Neural crest cell (in vitro differentiated cells): Measurements from ENCODE around the gene GPR158. TPM values are rescaled to one million over a fixed set of nuclear protein-coding genes. Genes with fewer than 3 reads are reported as not detected.

Experiments
- DNase-seq: peaks from one replicate; pipeline ENCODE4 v3.0.0; 2021; ENCODE audit warnings: low read depth, mixed read lengths, low spot score
- H3K27ac Mint-ChIP-seq: one replicate; pipeline ENCODE4 v1.8.0; 2021; ENCODE audit warnings: mild to moderate bottlenecking, mixed read lengths; ENCODE audit not compliant: unreplicated experiment
- H3K27me3 Mint-ChIP-seq: 2 replicates; pipeline ENCODE4 v1.8.0; 2021; ENCODE audit warnings: low read depth, mild to moderate bottlenecking, mixed read lengths
- H3K36me3 Mint-ChIP-seq: 2 replicates; pipeline ENCODE4 v1.8.0; 2021; ENCODE audit warnings: low read depth, mild to moderate bottlenecking, mixed read lengths
- H3K4me1 Mint-ChIP-seq: 2 replicates; pipeline ENCODE4 v1.8.0; 2021; ENCODE audit warnings: mixed read lengths
- H3K4me3 Mint-ChIP-seq: one replicate; pipeline ENCODE4 v1.8.0; 2021; ENCODE audit warnings: mild to moderate bottlenecking, mixed read lengths
- H3K9me3 Mint-ChIP-seq: 2 replicates; pipeline ENCODE4 v1.8.0; 2021; ENCODE audit warnings: mixed read lengths
- total RNA-seq: library from RNA; stranded (reverse); gene quantifications from 2 replicates; pipeline ENCODE4 v1.2.1, GENCODE V29; 2021
- TF ChIP-seq, protein P1 (sequence below): fragments of 200-600 bp; sonication (generic); conservative IDR thresholded peaks from 2 replicates; pipeline ENCODE4 v1.5.0; 2021; ENCODE audit warnings: antibody characterized with exemption, mild to moderate bottlenecking

Gene GPR158
- total RNA-seq, 1 donor from 2014 or later, result 0.26 TPM

DNA sequence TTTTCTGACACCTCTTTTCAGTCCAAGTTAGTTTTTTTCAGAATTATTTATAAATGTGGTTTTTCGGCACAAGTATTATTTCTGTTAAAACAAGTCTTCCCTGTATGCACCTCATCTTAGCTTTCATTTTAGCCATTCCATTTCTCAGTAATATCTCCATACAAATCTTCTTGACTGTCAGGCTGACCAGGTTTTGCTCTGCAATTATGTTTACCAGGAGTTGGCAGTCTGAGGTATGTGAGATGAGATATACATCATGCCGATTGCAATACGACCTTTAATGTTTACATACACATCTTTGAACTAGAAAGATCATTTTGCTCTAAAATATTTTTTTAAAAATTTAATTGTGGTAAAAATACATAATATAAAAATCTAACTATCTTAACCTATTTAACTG lies 209.8 kb downstream of the GPR158 start:
- DNase-seq, result no peak
- no peak overlapping the region for H3K4me3 Mint-ChIP-seq
- TF ChIP-seq, protein P1, sequence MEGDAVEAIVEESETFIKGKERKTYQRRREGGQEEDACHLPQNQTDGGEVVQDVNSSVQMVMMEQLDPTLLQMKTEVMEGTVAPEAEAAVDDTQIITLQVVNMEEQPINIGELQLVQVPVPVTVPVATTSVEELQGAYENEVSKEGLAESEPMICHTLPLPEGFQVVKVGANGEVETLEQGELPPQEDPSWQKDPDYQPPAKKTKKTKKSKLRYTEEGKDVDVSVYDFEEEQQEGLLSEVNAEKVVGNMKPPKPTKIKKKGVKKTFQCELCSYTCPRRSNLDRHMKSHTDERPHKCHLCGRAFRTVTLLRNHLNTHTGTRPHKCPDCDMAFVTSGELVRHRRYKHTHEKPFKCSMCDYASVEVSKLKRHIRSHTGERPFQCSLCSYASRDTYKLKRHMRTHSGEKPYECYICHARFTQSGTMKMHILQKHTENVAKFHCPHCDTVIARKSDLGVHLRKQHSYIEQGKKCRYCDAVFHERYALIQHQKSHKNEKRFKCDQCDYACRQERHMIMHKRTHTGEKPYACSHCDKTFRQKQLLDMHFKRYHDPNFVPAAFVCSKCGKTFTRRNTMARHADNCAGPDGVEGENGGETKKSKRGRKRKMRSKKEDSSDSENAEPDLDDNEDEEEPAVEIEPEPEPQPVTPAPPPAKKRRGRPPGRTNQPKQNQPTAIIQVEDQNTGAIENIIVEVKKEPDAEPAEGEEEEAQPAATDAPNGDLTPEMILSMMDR, result no peak
- no peak overlapping the region for H3K27ac Mint-ChIP-seq
- peaks cover 3% of the 10 kb centered on the region for H3K9me3 Mint-ChIP-seq
- peaks cover 4% of the 10 kb centered on the region for H3K36me3 Mint-ChIP-seq
- H3K4me1 Mint-ChIP-seq, result no peaks in the 10 kb centered on the region
- H3K27me3 Mint-ChIP-seq, result no peaks in the 10 kb centered on the region

DNA sequence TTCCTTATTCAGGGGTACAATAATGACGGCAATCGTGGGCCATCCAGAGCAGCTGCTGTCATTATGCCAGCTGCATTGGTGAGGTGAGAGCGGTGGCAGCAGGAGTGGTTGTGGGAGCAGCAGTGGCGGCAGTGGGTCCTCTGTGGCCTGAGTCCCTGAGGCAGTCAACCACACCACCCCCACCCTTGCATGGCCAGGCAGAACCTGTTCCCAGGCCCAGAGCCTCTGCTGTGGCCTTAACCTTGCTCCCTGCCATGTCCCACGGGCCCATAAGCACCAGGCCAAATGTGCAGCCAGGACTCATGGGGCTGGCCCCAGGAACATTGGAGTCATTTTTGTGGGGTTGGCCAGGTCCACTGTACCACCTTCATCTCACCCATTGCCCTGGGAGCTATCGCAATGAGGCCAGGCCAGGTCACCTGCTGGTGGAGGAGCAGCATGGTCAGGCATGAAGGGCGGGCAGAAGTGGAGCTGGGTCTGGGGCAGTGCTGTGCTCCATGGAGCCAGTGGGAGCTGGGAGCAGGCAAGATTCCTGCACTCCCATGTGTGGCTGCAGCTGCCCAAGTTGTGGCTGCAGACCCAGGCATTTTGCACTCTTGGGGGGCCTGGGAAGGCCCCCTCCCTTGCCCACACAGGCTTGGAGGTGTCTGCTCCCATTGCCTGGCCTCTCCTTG lies 213.5 kb downstream of the GPR158 start:
- H3K27me3 Mint-ChIP-seq, result no peaks in the 10 kb centered on the region
- H3K4me1 Mint-ChIP-seq, result no peaks in the 10 kb centered on the region
- no peak overlapping the region for H3K27ac Mint-ChIP-seq
- DNase-seq, result no peak
- peaks cover 12% of the 10 kb centered on the region for H3K9me3 Mint-ChIP-seq
- no peak overlapping the region for H3K4me3 Mint-ChIP-seq
- peaks cover 4% of the 10 kb centered on the region for H3K36me3 Mint-ChIP-seq
- TF ChIP-seq, protein P1, result no peak

DNA sequence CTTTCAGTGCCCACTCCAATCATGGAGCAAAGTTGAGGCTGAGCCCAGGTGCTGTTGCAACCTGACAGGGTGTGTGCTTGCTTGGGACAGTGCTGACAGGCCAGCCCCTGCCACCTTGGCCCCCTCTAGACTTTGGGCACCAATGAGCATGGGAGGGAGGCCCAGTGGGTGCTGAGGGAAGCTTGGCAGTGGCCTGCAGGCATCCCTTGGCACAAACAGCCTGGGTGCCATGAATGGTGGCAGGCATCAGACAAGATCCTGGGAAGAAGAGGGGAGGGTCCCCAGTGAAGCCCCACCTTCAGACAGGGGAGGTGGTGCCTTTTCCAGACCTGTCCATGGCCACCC lies 214.0 kb downstream of the GPR158 start:
- no peak overlapping the region for H3K4me3 Mint-ChIP-seq
- H3K27ac Mint-ChIP-seq, result no peak overlapping the region
- TF ChIP-seq, protein P1, result no peak
- peaks cover 12% of the 10 kb centered on the region for H3K9me3 Mint-ChIP-seq
- H3K4me1 Mint-ChIP-seq, result no peaks in the 10 kb centered on the region
- no peaks in the 10 kb centered on the region for H3K27me3 Mint-ChIP-seq
- peaks cover 4% of the 10 kb centered on the region for H3K36me3 Mint-ChIP-seq
- DNase-seq, result no peak

DNA sequence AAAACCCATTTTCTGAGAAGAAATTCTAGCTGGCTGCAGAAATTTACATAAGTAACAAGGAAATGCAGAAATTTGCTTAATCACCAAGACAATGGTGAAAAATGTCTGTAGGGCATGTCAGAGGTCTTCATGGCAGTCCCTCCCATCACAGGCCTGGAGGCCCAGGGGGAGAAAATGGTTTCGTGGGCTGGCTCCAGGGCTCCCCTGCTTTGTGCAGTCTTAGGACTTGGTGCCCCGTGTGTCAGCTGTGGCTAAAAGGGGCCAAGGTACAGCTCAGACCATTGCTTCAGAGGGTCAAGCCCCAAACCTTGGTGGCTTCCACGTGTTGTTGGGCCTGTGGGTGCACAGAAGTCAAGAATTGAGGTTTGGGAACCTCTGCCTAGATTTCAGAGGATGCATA lies 215.9 kb downstream of the GPR158 start:
- Mint-ChIP-seq H3K27ac (no peak overlapping the region), H3K4me3 (no peak overlapping the region), H3K9me3 (peaks cover 12% of the 10 kb centered on the region), H3K4me1 (no peaks in the 10 kb centered on the region), H3K27me3 (no peaks in the 10 kb centered on the region), H3K36me3 (peaks cover 4% of the 10 kb centered on the region)
- TF ChIP-seq, protein P1, result no peak
- no peak for DNase-seq

DNA sequence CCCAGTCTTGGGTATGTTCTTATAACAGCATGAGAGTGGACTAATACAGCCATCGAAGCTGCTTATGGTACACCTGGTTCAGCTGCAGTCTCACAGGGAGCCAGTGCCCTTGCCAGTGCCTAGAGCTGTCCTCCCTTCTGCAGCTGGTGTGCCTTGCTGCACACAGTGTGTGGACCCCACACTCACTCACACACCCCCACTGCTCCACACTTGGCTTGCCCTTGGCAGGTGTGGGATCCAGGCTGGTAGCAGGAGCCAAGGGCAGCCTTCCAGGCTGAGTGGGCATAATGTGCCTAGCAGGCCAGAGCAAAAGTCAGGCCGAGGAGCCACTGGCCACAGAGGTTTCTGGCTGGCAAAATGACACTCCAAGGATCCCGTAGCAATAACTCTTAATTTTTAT lies 217.3 kb downstream of the GPR158 start:
- DNase-seq, result no peak
- Mint-ChIP-seq H3K9me3 (peaks cover 9% of the 10 kb centered on the region), H3K4me3 (no peak overlapping the region), H3K27ac (no peak overlapping the region), H3K4me1 (no peaks in the 10 kb centered on the region), H3K27me3 (no peaks in the 10 kb centered on the region), H3K36me3 (peaks cover under 1% of the 10 kb centered on the region)
- TF ChIP-seq, protein P1, result no peak
